Measurements from ENCODE around the gene HLCS. TPM values are rescaled to one million over a fixed set of nuclear protein-coding genes. Genes with fewer than 3 reads are reported as not detected.

HLCS gene
- total RNA-seq, 1 experiment from 2014 or later = 12.7 TPM

- no peak overlapping the region for H3K4me2 ChIP-seq (ENCODE audit: insufficient read depth, insufficient read length, low read length)
These were observed 53.0 kb downstream of the HLCS start for GRCh38 chr21:36913247-36914169.

More at GRCh38 chr21:36913247-36914169, 53.0 kb downstream of the HLCS start:
- Mint-ChIP-seq H3K27me3 (ENCODE audit: low read depth) (no peaks in the 10 kb centered on the region), H3K27ac (no peak overlapping the region), H3K9me3 (no peaks in the 10 kb centered on the region), H3K4me3 (no peak overlapping the region), H3K4me1 (peaks cover 44 to 49% of the 10 kb centered on the region in 2 experiments), H3K36me3 (ENCODE audit: insufficient read depth in 1 of 3, low read depth in 3 of 3) (no peaks in the 10 kb centered on the region)
- Histone ChIP-seq H3K4ac (ENCODE audit: low read depth, low read length) (no peak overlapping the region), H4K5ac (ENCODE audit: insufficient read length, low read depth, low read length) (no peak overlapping the region), H3K27ac (ENCODE audit: insufficient read length, low read depth, low read length) (no peak overlapping the region), H2BK15ac (ENCODE audit: low read depth, low read length) (no peak overlapping the region), H2BK12ac (ENCODE audit: insufficient read length, low read depth, low read length) (no peak overlapping the region), H3K27me3 (ENCODE audit: insufficient read depth, low read length) (no peaks in the 10 kb centered on the region), H2BK120ac (ENCODE audit: low read depth, low read length, poor library complexity, severe bottlenecking) (no peak overlapping the region), H3T11ph (ENCODE audit: low read length) (no peak overlapping the region), H3K79me2 (ENCODE audit: insufficient read depth, low read length) (no peaks in the 10 kb centered on the region), H4K91ac (ENCODE audit: insufficient read length, low read depth, low read length) (no peak overlapping the region), H3K79me1 (ENCODE audit: insufficient read depth, low read depth, low read length, poor library complexity, severe bottlenecking) (no peaks in the 10 kb centered on the region), H2BK5ac (ENCODE audit: insufficient read length, low read length) (no peak overlapping the region), H3K9ac (ENCODE audit: extremely low read depth, insufficient read length, low read length) (no peak overlapping the region), H4K20me1 (ENCODE audit: control insufficient read depth, insufficient read depth, insufficient read length) (no peaks in the 10 kb centered on the region), H2BK20ac (ENCODE audit: low read depth, low read length, poor library complexity, severe bottlenecking) (no peak overlapping the region), H4K8ac (replicated peaks; ENCODE audit: insufficient read length, low read depth, low read length) (no peak overlapping the region), H3K56ac (ENCODE audit: insufficient read length, low read depth, low read length) (no peak overlapping the region), H3K23me2 (ENCODE audit: insufficient read length, low read depth, low read length, poor library complexity, severe bottlenecking) (no peaks in the 10 kb centered on the region), H3K14ac (ENCODE audit: insufficient read depth, low read length) (no peak overlapping the region), H3K4me1 (ENCODE audit: insufficient read depth, low read length) (peaks cover 6% of the 10 kb centered on the region; the same call in 1 of the 2 replicates), H3K18ac (ENCODE audit: insufficient read length, low read depth, low read length) (no peak overlapping the region), H3K23ac (ENCODE audit: insufficient read length, low read depth, low read length) (no peak overlapping the region), H2AK5ac (ENCODE audit: insufficient read length, low read length) (no peak overlapping the region), H2AFZ (ENCODE audit: low read length) (no peak overlapping the region), H3K9me3 (ENCODE audit: control insufficient read depth, low read depth, low read length) (no peaks in the 10 kb centered on the region)
- no peak for DNase-seq
- no peak for TF ChIP-seq CTCF (conservative IDR thresholded peaks at IDR 0.05)
- WGBS (ENCODE audit: extremely low coverage, insufficient read length, low lambda C conversion rate) = no CpG with 5 or more reads among the region's 8 CpGs

All from H9 (cell line).